ENCODE measurements around the gene SDC3. TPM values are rescaled to one million over a fixed set of nuclear protein-coding genes. Genes with fewer than 3 reads are reported as not detected.

The SDC3 gene
- total RNA-seq, 4 donors from 2014 or later = 7.7 to 16.7 (median 15.1) TPM

- Histone ChIP-seq H3K4me3 (no peak overlapping the region), H3K27ac (no peak overlapping the region), H3K36me3 (no peaks in the 10 kb centered on the region), H3K4me1 (no peaks in the 10 kb centered on the region), H3K9me3 (no peaks in the 10 kb centered on the region), H3K27me3 (no peaks in the 10 kb centered on the region)
- no peak for DNase-seq (ENCODE audit: low spot score in 2 of 2)
- WGBS = 70% methylated on average over 7 of the region's 7 CpGs
- no peak for TF ChIP-seq POLR2AphosphoS5 (IDR thresholded peaks at IDR 0.05)
- no peak for TF ChIP-seq POLR2A (IDR thresholded peaks at IDR 0.05)
- no peak for TF ChIP-seq EP300 (IDR thresholded peaks at IDR 0.05)
- TF ChIP-seq, protein P1, sequence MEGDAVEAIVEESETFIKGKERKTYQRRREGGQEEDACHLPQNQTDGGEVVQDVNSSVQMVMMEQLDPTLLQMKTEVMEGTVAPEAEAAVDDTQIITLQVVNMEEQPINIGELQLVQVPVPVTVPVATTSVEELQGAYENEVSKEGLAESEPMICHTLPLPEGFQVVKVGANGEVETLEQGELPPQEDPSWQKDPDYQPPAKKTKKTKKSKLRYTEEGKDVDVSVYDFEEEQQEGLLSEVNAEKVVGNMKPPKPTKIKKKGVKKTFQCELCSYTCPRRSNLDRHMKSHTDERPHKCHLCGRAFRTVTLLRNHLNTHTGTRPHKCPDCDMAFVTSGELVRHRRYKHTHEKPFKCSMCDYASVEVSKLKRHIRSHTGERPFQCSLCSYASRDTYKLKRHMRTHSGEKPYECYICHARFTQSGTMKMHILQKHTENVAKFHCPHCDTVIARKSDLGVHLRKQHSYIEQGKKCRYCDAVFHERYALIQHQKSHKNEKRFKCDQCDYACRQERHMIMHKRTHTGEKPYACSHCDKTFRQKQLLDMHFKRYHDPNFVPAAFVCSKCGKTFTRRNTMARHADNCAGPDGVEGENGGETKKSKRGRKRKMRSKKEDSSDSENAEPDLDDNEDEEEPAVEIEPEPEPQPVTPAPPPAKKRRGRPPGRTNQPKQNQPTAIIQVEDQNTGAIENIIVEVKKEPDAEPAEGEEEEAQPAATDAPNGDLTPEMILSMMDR (IDR thresholded peaks at IDR 0.05) = no peak
Observed at GRCh38 chr1:30864681-30865080, 43.9 kb downstream of the SDC3 start.

- DNase-seq (ENCODE audit: low spot score in 2 of 2) = no peak
- no peaks in the 10 kb centered on the region for H3K36me3 ChIP-seq
- no peaks in the 10 kb centered on the region for H3K9me3 ChIP-seq
- no peak for TF ChIP-seq POLR2AphosphoS5 (IDR thresholded peaks at IDR 0.05)
- no peak for TF ChIP-seq EP300 (IDR thresholded peaks at IDR 0.05)
- TF ChIP-seq, protein P1 (IDR thresholded peaks at IDR 0.05) = no peak
- TF ChIP-seq POLR2A (IDR thresholded peaks at IDR 0.05) = no peak
- H3K4me3 ChIP-seq = no peak overlapping the region
- no peaks in the 10 kb centered on the region for H3K4me1 ChIP-seq
- WGBS = 71% methylated on average over 8 of the region's 8 CpGs
- H3K27ac ChIP-seq = no peak overlapping the region
- no peaks in the 10 kb centered on the region for H3K27me3 ChIP-seq
Observed at GRCh38 chr1:30863858-30864604, 44.5 kb downstream of the SDC3 start.

DNA sequence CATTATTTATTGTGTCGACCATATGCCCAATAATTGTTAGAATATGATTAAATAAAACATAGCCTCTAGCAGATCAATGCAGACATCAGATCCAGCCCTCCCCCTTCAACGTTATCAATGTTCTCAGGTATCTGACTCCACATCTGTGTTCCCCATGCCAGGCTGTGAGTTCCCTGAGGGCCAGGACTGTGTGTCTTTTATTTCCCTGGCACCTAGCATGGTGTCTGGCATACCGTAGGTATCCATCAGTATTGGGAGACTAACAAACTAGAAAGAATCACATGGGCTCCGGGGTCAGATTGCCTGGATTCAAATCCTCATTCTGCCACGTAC is 48.3 kb downstream of the SDC3 start:
- Histone ChIP-seq H3K4me3 (no peak overlapping the region), H3K27me3 (no peaks in the 10 kb centered on the region), H3K9me3 (no peaks in the 10 kb centered on the region), H3K27ac (no peak overlapping the region), H3K36me3 (no peaks in the 10 kb centered on the region), H3K4me1 (peaks cover 8% of the 10 kb centered on the region)
- DNase-seq (ENCODE audit: low spot score in 2 of 2) = no peak
- TF ChIP-seq, protein P1 (IDR thresholded peaks at IDR 0.05) = no peak
- TF ChIP-seq POLR2A (IDR thresholded peaks at IDR 0.05) = no peak
- no peak for TF ChIP-seq EP300 (IDR thresholded peaks at IDR 0.05)
- 75% methylated on average over 5 of the region's 5 CpGs for WGBS

DNA sequence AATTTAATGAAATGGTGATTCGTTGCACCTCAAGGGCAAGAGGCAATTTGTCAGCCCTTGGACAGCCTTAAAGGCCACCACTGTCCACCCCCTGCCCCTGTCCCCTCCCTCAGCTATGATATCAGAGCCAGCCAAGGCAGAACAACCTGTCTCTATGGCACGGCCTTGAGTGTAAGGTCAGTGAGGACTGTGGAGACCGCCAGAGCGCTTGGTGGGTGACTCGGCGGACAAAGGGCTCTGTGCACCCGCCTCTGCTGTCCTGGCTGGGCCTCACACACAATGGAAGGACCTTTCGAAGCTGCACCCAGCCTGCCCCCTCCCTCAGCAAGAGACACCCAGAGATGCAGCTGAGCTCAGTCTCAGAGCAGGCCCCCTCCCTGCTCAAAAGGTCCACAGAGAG is 50.6 kb downstream of the SDC3 start:
- no peak for DNase-seq (ENCODE audit: low spot score in 2 of 2)
- no peaks in the 10 kb centered on the region for H3K27me3 ChIP-seq
- no peaks in the 10 kb centered on the region for H3K36me3 ChIP-seq
- TF ChIP-seq POLR2A (IDR thresholded peaks at IDR 0.05) (no peak), EP300 (IDR thresholded peaks at IDR 0.05) (no peak), POLR2AphosphoS5 (IDR thresholded peaks at IDR 0.05) (no peak)
- TF ChIP-seq, protein P1 (IDR thresholded peaks at IDR 0.05) = no peak
- 98% methylated on average over 8 of the region's 8 CpGs for WGBS
- no peaks in the 10 kb centered on the region for H3K9me3 ChIP-seq
- no peak overlapping the region for H3K27ac ChIP-seq
- peaks cover 8% of the 10 kb centered on the region for H3K4me1 ChIP-seq
- H3K4me3 ChIP-seq = no peak overlapping the region

GRCh38 chr1:30857062-30857461 is 51.5 kb downstream of the SDC3 start:
- no peaks in the 10 kb centered on the region for H3K27me3 ChIP-seq

More at GRCh38 chr1:30857062-30857461, 51.5 kb downstream of the SDC3 start:
- no peak for TF ChIP-seq POLR2AphosphoS5 (IDR thresholded peaks at IDR 0.05)
- TF ChIP-seq, protein P1 (IDR thresholded peaks at IDR 0.05) = no peak
- no peak for TF ChIP-seq POLR2A (IDR thresholded peaks at IDR 0.05)
- no peak for TF ChIP-seq EP300 (IDR thresholded peaks at IDR 0.05)
- Histone ChIP-seq H3K27ac (no peak overlapping the region), H3K9me3 (no peaks in the 10 kb centered on the region), H3K36me3 (no peaks in the 10 kb centered on the region), H3K4me1 (peaks cover 15% of the 10 kb centered on the region), H3K4me3 (no peak overlapping the region)
- DNase-seq (ENCODE audit: low spot score in 2 of 2) = no peak
